HG02763 (cell line): ENCODE results near the gene OSBPL3.
"Not testable (repeated sequence)": the region's sequence is repeated elsewhere in the genome, so short reads cannot be mapped to it uniquely, and the experiment has no call there.

Experiments
- ATAC-seq: cut with Tn5 transposase; IDR thresholded peaks from one replicate; pipeline ENCODE4 v1.9.1; 2021; ENCODE audit warnings: mild to moderate bottlenecking, moderate library complexity; ENCODE audit not compliant: unreplicated experiment

The OSBPL3 gene

GRCh38 chr7:24801883-24802282 lies 178.1 kb downstream of the OSBPL3 start:
- no peak for ATAC-seq

- ATAC-seq = no peak
Measured at GRCh38 chr7:24800667-24801066, 179.3 kb downstream of the OSBPL3 start.

- no peak for ATAC-seq
Measured at GRCh38 chr7:24800073-24800472, 179.9 kb downstream of the OSBPL3 start.

GRCh38 chr7:24799506-24799905 lies 180.5 kb downstream of the OSBPL3 start:
- ATAC-seq = no peak

DNA sequence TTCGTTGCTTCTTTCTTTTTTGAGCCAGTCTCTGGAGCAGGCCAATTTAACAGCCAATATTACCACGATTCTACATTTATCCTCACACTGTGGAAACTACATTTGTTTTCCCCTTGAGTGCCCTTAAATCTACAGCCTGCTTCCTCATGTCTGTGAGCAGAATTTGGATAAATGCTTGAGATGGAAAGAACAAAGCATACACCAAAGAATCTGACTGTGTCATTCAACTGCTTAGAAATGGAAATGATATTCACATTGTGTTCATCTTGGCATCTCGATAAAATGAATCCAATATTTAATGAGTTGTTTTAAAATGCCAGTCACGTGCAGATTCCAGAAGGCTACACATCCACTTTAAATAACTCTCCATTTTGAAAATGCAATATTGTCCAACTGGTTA lies 181.7 kb downstream of the OSBPL3 start:
- no peak for ATAC-seq

- ATAC-seq = no peak
Measured at GRCh38 chr7:24797270-24797669, 182.7 kb downstream of the OSBPL3 start.

GRCh38 chr7:24795407-24795767 lies 184.6 kb downstream of the OSBPL3 start:
- no peak for ATAC-seq

- ATAC-seq = not testable (repeated sequence)
Measured at GRCh38 chr7:24794751-24795406, 185.1 kb downstream of the OSBPL3 start.

GRCh38 chr7:24793982-24794648 lies 185.9 kb downstream of the OSBPL3 start:
- no peak for ATAC-seq

GRCh38 chr7:24788961-24789576 lies 190.9 kb downstream of the OSBPL3 start:
- no peak for ATAC-seq

DNA sequence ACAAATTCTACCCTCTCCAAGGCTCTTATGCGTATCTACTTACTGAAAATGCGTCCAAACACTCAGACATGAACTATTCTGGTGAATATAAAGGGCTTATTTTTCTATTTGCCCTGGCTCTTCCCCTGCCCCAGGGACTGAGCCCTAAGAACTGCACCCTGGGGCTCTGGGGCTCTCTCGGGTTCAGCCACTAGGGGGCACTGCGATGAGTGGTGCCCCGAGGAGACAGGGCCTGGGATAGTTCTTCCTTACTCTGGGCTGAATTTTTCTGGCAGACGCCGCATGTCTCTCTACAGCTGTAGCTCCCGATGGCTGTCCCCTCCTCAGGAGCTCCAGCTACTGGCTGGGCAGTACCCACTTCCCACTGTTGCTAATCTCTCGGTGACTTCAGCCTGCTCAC lies 191.9 kb downstream of the OSBPL3 start:
- ATAC-seq = no peak

- ATAC-seq = no peak
Measured at GRCh38 chr7:24786941-24787340, 193.0 kb downstream of the OSBPL3 start.

- no peak for ATAC-seq
Measured at GRCh38 chr7:24786306-24786705, 193.7 kb downstream of the OSBPL3 start.

- ATAC-seq = no peak
Measured at GRCh38 chr7:24784277-24784676, 195.7 kb downstream of the OSBPL3 start.

DNA sequence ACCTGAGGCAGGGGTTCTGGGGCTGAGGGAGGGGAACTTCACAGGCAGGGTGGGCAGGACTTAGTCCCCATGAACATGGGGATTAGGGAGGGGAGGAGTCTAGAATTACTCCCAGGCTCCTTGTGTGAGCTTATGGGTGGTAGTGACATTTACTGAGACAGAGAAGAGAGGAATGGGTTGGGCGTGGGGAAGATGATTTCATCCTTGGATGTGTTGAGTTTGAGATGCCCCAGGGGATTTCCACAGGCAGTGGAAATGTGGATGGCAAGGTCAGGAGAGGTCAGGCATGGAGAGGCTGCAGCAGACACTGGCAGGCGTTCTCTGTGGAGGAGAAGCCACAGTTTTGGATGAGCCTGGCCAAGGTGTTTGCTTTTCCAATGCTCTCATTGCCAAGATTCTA lies 196.3 kb downstream of the OSBPL3 start:
- ATAC-seq = no peak

- no peak for ATAC-seq
Measured at GRCh38 chr7:24781106-24781505, 198.9 kb downstream of the OSBPL3 start.

DNA sequence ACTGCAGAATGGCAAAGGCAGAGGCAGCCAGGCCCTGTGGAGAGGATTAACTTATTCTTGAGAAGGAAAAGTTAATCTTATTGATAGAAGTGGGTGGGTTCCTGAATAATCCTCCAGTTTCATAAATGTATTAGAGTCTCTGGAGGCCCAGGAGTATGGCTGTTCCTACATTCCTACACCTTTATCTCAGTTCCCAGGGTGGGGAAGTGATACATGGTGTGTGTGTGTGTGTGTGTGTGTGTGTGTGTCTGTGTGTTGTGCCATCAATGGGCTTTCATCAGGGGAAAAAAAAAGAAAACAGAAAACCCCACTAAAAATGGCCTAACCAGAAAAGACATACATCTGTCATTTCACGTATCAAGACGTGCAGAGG lies 200.7 kb downstream of the OSBPL3 start:
- ATAC-seq = no peak

GRCh38 chr7:24778543-24779282 lies 201.3 kb downstream of the OSBPL3 start:
- no peak for ATAC-seq

- ATAC-seq = no peak
Measured at GRCh38 chr7:24777806-24778205, 202.2 kb downstream of the OSBPL3 start.

DNA sequence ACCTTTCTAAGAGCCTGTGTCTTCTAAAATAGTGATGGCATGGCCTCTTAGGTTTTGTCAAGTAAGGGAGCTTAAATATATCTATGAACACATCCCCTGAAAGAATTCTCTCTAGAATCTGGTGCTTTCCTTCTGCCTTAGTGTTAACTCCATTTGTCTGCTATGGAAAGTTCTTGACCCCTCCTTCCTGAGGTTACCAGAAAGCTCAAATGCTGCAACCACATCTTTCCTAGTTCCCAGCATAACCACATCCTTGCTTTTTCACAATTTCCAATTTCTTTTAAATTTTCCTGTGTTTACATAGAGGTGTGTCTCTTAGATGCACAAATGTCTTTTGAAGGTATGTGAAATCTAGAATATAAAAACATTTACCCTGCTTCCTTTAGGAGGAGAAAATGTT lies 206.3 kb downstream of the OSBPL3 start:
- ATAC-seq = no peak

DNA sequence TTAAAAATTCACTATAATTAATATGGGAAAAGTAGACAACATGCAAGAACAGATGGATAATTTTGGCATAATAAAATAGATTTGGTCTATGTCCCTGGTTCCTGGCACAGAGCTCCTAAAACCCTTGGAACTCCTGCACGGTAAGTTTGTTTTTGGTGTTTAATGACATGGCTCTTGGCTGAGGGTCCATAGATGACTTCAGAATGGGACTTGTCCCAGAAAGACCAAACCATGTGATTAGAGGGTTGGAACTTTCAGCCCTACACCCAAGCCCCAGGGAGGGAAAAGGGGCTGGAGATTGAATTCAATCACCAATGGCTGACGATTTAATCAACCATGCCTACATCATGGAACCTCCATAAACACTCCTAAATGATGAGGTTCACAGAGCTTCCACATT lies 210.1 kb downstream of the OSBPL3 start:
- ATAC-seq = no peak
